HL-60/S4 (cell line): ENCODE results near the gene ZNF280D.

Source experiments
- in situ Hi-C: fragments of 300-500 bp; cut with MboI; formaldehyde crosslinking; loops from 2 replicates; pipeline ENCODE4 v1.14.3; 2022; ENCODE audit warnings: low sequenced_read_pairs

The ZNF280D gene

GRCh38 chr15:56653787-56654186 lies 79.5 kb downstream of the ZNF280D start:
- in situ Hi-C loops: no loop called here

- in situ Hi-C loops: no loop called here
Measured at GRCh38 chr15:56653107-56653506, 80.2 kb downstream of the ZNF280D start.

GRCh38 chr15:56648311-56648710 lies 85.0 kb downstream of the ZNF280D start:
- in situ Hi-C loops: no loop called here

GRCh38 chr15:56640549-56640948 lies 92.8 kb downstream of the ZNF280D start:
- in situ Hi-C loops: no loop called here

GRCh38 chr15:56640127-56640526 lies 93.2 kb downstream of the ZNF280D start:
- in situ Hi-C loops: no loop called here

GRCh38 chr15:56639631-56640030 lies 93.7 kb downstream of the ZNF280D start:
- in situ Hi-C loops: no loop called here

- in situ Hi-C loops: no loop called here
Measured at GRCh38 chr15:56631765-56632164, 101.5 kb downstream of the ZNF280D start.

- in situ Hi-C loops: no loop called here
Measured at GRCh38 chr15:56628893-56629532, 104.3 kb downstream of the ZNF280D start.

GRCh38 chr15:56619887-56620286 lies 113.4 kb downstream of the ZNF280D start:
- in situ Hi-C loops: no loop called here

GRCh38 chr15:56617628-56618027 lies 115.7 kb downstream of the ZNF280D start:
- in situ Hi-C loops: no loop called here

GRCh38 chr15:56616551-56616950 lies 116.8 kb downstream of the ZNF280D start:
- in situ Hi-C loops: no loop called here

- in situ Hi-C loops: no loop called here
Measured at GRCh38 chr15:56613811-56614210, 119.5 kb downstream of the ZNF280D start.

GRCh38 chr15:56608993-56609392 lies 124.3 kb downstream of the ZNF280D start:
- in situ Hi-C loops: no loop called here

GRCh38 chr15:56608140-56608778 lies 125.0 kb downstream of the ZNF280D start:
- in situ Hi-C loops: no loop called here

GRCh38 chr15:56602253-56602652 lies 131.1 kb downstream of the ZNF280D start:
- in situ Hi-C loops: no loop called here

- in situ Hi-C loops: no loop called here
Measured at GRCh38 chr15:56600380-56600779, 132.9 kb downstream of the ZNF280D start.

GRCh38 chr15:56598991-56599390 lies 134.3 kb downstream of the ZNF280D start:
- in situ Hi-C loops: no loop called here

GRCh38 chr15:56587686-56588085 lies 145.6 kb downstream of the ZNF280D start:
- in situ Hi-C loops: no loop called here

- in situ Hi-C loops: no loop called here
Measured at GRCh38 chr15:56586206-56586605, 147.1 kb downstream of the ZNF280D start.

- in situ Hi-C loops: no loop called here
Measured at GRCh38 chr15:56582785-56583184, 150.5 kb downstream of the ZNF280D start.
